HS-5 (cell line): ENCODE results near the gene BLACAT1.

ENCODE experiments used
- DNase-seq: peaks from one replicate; pipeline ENCODE4 v3.0.0-alpha.2; 2012; ENCODE audit warnings: low read depth

The BLACAT1 gene

DNA sequence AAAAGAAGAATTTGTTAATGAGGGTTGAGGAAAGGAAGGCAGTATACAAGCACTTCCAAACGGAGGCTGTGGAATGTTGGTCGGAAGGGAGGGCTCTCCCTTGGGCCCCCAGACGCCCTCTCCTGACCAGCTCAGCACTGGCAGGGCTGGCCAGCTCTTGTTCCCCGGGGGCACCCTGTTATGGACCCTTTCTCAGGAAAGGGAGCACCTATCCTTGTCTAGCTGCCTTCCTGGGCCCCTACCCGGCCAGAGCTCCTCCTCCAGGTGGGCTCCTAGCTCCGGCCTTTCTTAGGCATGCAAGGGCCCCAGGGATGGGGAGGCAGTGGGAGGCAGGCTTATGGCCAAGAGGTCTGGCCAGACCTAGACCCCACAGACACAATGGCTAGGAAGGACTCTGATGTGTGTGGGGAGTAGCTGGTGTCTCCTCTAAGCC is 926 bp downstream of the BLACAT1 start:
- no peak for DNase-seq

DNA sequence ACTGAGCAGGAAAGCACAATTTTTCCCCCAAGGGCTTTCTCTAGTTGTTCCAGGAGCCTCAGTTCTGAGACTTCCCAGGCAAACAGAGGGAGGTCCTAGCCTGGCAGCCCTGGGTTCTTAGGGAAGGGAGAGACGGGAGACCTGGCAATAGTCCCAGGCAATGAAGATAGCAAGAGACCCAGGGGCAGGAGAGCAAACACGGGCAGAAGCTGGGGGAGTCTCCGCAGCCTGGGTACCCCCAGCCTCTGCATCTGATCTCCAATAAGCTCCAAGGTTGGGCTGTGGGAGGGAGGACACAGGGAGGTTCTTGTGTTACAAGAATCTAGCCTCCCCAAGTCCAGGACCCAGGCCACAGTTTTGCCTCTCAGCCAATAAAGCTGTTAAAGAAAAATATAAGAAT is 2.4 kb downstream of the BLACAT1 start:
- DNase-seq: no peak

DNA sequence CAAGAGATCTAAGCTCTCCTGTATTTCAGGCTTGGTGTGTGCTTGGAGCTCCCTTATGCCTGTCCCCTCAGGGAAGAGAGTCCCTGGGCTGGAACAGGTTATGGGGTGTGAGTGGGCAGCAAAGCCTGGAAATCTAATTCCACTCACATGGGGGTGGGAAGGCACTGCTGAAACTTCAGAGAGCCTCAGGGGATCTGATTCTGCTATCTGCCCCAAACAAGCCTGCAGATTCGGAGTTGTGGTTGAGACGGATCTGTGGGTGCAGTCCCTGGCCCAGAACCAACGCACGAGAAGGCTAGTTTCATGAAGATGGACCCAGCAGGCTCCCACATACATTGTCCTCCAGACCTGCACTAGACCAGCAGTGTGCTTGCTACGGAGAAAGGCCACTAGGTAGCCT is 2.9 kb downstream of the BLACAT1 start:
- no peak for DNase-seq

DNA sequence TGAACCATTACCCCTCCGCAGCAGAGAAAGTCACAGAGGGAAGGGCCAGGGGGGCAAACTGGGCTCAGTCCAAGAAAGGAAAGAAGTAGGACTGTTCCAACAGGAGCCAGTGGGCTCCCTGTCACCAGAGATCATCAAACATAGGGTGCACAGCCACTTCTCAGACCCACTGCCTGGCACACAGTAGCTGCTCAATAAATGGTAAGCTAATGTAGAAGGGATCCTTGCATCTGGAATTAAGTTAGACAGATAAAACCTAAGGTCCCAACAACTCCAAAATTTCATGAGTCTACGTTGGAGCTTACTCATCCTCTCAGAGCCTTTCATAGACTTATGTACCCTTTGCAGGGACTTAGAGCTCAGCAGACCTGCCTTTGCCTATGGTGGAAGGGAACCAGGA is 3.5 kb downstream of the BLACAT1 start:
- DNase-seq: no peak

DNA sequence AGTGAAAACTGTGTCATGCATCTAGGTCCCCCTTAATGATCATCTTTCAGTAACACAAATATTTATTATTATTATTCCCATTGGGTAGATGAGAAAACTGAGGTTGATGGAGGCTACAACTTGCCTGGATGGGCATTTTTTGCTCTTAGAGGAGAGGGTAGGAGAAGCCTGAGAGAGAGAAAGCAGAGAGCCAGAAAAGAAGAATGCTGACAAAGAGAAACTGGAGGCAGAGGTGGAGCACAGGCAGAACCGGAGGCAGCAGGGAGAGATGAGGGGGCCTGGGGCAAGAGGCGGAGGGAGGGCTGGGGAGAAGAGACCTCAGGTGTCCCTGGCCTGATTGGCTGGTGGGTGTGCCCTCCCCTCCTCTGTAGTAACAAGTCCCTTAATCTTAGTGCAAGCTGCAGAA is 4.1 kb downstream of the BLACAT1 start:
- DNase-seq: no peak

DNA sequence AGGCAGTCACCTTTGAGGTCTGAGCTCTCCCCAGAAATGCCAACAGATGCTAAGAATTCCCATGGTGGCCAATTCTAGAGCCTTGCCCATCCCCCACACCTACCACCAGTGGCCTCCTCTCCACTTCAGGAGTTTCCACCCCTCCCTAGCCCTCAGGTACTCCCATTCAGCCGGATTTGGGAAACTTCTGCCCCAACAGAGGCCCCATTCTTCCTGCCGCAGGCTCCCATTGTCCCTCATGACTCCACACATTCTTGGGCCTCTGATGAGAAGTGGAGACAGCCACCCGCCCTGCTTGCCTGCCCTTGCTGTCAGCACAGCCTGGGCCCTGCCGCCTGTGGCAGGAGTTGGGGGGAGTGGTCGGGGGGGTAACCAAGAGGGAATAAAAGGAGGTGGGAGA is 4.6 kb downstream of the BLACAT1 start:
- no peak for DNase-seq

DNA sequence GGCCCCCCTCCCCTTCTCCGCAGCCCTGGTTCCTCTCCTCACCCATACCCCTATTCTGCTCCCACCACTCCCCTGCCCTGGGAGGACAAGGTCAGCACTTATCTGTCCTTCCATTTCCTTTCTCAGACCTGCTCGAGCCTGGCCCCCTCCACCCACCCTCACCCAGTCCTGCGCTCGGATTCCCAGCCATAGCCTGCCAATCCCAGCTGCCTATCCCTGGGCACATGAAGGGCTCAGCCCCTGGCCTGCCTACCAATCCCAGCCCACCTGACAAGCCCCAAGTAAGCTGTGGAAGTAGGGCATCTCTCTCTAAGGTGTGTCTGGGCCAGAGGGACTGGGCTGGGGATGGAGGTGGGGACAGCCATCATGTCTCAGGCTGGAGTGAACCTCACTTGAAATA is 5.4 kb downstream of the BLACAT1 start:
- no peak for DNase-seq

DNA sequence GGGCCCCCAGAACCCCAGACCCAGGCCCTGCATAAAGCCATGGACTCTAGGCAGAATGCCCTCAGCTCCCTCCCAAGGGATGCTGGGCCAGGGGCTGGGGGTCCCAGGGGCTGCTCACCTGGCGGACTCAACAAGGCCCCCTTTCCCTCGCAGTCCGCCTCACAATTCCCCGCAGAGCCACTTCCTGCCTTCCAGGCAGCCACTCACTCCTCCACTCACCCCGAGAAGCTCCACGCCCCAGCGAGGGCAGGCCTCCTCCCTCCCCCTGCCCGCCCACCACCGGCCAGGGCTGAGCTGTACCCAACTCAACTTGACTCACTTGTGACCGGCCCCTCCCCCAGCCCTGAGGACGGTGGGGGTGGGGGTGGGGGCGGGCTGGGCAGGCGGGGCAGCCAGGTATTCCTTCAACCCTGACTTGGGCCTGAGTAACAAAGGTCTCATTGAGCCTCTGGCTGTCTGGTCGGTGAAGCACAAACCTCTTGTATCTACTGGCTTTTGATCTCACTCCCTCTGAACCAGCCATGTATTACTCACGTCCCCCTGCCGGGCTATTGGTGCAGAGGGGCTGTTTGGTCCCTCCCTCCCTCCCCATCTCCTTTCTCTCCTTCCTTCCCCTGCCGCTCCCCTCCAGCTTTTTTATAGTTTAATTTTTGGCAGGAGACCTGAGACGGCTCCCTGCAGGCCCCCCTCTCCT is 5.9 kb downstream of the BLACAT1 start:
- DNase-seq: no peak

DNA sequence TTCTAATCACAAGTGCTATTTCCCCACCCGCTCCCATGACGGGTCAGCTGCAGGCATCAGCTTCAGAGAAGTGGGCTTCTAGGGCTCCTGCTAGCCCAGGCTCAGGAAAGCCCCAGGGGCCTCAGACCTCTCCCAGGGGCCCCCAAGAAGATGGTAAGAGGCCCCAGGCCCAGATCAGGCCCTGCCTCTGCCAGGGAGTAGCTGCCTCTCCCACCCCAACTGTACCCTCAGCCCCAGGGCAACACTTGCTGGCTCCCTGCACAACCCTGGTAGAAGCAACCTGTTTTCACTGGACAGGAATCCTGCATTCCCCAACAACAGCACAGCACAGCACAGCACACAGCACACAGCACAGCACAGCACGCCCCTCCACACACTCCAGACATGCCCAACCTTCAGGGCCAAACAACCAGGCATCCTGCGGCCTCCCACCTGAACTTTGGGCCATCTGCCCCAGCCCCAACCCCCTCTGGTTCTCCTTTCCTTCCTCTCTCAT is 6.5 kb downstream of the BLACAT1 start:
- no peak for DNase-seq

DNA sequence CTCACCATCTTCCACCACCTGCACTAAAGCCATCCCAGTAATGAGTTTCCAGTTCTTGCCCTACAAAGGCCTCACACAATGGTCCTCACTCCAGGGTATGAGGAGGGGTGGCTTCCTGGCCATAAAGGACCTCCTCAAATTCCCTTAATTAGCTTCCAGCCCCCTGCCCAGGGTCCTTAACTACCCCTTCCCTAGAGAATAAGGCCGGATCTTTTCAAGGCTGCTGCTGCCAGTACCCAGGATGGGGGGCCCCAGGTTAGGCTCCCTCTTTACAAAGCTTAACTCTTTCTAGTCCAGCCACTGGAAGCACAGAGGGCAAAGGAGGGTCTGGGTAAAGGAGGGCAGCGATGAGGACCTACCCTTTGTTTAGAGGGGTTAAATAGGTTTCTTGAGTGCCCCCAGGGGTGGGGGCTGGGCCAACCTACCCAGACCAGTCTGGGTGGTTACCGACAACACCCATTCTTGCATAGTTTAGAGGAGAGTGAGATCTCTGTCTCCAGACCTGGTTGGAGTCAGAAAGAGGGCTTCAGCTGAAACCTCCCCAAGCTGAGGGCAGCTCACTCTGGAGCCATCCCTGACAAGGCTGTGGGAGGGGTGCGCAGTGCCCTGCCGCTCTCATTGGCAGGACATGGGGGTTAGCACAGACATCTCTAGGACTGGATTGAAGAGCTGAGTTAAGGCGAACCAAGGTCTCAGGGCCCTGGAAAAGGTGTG is 7.1 kb downstream of the BLACAT1 start:
- DNase-seq: no peak

DNA sequence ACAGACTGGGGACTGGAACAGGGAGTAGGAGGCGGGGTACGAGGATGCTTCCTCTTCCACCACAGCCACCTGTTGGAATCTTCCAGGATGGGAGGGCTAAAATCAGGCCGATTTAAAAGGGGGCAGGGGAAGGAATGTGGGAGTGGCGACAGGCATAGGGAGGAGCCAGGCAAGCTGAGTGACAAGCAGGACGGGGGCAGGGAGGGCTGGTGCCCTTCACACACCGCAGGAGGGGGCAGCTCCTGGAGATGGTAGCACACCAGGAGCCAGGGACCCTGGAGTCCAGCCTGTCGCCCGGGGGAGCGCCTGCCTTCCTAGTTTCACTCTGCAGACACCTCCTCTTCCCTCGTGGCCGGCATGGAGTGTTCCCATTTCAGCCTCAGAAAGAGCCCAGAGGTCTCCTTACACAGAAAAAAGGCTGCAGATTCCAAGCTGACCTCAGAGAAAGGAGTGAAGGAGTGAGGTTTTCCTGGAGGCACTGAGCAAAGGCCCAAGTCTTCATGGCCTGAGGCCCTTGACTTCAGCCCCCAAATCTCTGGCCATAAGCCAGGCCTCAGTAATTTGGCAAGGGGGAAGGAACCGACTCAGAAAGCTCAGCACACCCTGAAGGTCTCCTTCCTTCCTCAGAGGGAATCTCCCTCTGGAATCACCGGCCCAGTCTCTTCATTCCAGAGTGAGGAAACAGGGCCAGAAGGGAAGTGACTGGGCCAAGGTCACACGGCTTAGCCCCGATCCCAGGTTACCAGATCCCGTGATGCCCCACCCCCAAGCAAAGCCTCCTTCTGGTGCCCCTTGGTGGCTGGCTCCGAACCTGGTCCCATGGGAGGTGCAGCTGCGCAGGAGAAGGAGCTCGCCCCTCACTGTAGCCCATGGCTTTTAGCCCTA is 8.1 kb downstream of the BLACAT1 start:
- no peak for DNase-seq

DNA sequence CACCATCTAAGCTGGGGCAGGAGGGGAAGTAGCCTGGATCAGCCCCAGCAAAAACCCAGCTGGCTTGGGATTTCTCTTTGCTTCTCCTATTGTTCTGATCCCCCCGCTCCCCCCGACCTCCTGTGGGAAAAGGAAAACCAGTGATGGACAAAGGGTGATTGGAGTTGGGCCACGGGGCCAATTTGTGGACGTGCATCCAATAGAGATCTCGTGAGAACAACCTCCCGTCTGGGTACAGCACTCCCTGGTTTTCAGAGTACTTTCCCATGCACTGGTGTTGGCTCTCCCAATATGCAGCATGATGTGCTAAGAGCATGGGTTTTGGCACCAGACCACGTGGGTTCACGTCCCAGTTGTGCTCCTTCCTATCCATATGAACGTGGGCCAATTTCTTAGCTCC is 9.0 kb downstream of the BLACAT1 start:
- DNase-seq: no peak

DNA sequence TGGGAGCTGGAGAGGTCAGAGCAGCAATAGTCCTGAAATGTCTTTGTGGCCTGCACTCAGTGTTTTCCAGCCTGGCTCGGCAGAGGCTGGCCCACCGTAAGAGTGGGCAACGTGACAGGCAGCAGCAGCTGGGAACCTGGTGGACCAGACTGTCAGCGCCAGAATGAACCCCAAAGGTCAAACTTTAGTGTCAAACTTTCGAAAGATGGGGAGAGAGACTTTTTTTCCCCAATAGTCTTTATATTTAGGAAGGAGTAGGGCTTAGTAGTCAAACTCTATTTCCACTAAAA is 10.3 kb downstream of the BLACAT1 start:
- DNase-seq: no peak

DNA sequence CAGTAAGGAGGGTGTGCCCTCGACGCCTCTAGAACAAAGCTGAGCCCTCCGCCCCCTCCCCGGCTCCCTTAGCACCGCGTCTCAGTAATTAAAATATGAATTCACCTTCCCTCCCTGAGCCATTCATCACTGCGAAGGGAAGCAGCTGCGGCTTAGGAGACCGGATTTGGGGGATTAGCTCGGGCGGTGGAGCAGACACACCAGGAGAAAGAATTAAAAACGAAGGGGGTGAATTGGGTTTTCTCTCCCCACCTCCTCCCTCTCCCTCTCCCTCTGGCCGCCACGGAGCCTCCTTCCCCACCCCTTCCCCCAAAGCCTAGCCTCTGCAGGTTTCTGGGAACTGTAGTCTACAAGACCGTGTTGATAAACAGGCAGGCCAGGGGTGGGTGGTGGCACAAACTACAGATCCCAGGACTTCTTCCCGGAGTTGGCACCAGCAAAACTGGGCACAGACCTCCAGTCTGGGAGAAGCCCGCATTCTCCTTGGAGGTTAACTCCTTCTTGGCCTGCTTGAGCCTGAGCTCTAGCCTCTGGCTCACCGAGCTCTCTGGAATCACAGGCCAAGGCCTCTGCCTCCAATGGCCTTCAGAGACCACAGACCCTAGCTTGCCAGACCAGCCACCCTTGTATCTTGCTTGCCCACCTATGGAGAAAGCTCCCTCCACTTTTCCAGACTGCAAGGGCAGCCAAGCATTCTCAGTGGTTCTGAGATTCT is 10.8 kb downstream of the BLACAT1 start:
- DNase-seq: no peak

DNA sequence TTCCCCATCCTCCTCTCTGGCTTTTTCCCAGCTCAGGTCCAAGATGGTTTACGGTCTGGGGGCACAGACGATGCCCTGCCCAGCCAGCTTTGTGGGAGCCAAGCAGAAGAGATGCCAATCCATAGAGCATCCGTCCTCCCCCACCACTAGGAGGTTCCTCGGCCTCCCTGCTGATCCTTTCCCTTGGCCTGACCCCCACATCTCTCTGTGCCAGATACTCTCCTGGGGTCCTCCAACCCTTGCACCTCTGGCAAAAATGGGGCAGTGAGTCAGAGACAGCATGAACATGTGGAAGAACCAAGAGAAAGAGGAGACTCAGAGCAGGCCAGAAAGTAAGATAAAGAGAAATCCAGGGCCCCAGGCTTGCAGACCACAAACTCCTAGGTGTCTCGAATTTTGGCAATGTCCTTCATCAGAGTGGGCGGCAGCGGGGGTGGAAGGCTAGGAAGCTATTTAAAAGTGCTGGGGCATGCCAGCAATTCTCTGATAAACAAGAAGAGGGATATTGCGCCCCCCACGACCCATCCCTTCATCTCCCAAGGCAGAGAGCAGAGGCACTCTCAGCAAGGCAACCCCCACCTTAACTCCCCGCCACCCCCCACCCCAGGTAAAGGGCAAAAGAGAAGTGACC is 11.4 kb downstream of the BLACAT1 start:
- DNase-seq: no peak

DNA sequence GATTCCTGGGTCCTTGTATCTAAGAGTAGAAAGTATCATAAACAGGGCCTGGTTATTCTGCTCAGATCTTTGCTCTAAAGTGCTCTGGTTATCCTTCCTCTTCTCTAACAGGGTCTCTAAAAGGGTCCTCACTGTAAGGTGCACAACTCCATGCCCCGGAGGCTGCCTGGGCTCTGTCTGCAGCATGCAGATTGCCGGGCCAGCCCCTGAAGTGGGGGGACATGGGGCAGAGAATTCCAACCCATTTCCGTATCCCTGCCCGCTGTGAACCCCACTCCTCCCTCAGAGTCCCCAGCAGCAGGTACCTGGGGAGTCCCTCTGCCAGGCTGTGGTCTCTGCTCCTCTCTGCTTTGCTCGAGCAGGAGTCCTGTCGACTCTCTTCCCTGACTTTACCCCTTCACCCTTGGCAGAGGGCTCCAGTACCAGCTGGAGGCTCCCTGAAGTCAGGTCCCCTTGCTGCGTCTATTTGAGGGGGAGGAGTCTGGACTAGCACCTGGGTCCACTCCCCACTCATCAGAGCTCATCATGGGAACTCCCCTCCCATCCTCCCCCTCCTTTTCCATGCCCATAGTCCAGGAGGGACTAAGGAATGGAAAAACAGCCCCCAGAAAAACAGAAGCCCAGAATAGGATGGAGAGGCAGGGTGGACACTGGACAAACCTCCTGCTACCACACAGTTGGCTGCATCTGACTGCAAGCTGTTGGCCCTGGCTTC is 12.1 kb downstream of the BLACAT1 start:
- no peak for DNase-seq

DNA sequence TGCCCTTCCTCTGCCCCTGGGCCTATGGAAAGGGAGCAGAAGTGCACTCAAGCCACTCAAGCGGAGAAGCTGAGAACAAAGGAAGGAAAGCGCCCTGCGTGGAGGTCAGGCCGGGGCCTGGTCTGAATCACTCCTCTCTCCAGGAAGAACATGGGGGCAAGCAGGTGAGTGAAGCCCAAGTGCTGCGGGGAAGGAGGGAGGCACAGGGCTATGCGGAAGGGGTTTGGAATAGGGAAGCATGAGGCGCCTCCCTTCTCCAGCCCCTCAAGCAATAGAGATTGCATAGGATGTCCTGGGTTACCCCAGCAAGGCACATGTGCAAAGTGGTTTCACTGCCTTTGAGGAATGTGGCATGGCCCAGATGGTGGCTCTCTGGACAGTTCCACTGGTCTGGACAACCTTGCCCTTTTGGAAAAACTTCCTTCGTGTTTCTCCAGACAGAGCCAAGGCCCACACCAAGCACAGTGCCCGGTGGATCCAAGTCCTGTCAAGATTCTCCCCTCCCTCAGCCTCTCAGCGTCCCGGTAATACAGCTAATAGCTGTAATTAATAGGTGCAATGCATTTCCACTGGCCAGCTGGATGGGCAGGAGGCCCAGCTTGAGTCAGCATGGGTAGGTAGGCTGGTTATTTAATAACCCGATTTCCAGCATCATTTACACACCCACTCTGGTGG is 13.7 kb downstream of the BLACAT1 start:
- no peak for DNase-seq

DNA sequence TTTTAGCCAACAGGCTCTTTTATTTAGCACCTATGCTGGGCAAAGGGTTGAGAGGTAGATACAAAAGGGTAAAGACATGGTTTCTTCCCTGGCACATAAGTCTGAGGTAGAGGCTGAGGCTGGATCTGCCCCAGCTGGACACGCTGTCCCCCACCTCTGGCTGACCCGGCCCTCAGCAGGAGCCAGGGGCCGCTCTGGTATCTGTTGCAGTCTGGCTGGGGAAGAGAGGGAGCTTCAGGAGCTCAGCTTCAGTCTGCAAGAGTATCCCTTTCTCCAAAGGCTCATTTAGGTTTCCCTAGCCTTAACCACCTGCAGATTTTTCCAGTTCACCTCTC is 14.2 kb downstream of the BLACAT1 start:
- DNase-seq: no peak

DNA sequence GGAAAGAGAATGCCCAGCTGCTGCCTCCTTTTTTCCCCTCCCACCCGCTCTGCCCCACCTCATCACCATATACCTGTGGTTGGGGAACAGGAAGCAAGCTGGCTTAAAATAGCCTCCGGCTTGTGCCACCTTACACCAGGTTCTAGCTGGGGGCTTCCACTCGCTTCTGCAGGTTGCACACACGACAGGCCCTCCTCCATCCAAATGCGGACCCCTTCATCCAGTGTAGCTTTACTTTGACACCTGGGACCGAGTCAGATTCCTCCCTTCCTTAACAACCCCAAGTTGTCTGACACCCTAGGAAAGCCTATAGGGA is 14.6 kb downstream of the BLACAT1 start:
- no peak for DNase-seq

DNA sequence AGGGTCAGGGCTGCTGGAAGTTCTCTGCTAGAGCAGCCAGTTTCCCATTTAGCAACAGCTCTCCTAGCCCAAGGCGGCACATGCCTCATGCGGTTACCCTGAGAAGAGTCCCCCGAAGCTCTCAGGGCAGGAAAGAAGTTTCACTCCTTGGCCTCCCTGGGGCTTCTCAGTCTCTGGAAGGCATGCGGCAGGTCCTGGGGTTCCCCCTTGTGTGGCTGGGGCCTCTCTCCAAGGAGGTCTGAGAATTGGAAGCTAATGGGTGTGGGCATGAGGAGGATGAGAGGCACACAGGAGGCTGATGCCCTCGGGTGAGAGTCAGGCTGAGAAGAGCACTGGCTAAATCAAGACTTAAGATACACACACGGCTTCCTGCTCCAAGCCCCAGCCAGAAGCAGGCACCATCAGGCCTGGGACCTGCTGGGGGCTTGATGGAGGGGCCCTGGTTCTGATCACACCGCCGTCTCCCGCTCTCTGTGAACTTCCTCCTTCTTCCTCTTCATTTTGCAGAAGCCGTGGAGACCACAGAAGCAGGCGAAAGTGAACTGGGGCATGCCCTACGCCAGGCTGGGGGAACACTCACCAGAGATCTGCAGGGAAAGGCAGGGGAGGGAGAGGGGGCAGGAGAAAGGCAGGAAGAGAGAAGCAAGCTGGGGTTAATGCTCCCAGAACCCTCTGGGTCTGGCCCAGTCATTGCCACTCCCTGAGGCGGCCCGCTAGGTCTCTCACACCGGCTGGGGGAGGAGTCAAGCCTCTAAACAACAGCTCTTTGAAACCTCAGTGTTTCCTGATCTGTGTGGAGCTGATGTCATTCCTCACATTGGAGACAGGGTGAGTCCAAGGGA is 15.1 kb downstream of the BLACAT1 start:
- no peak for DNase-seq
